Natural killer cell (primary cell): Measurements from ENCODE around the gene THAP7. TPM values are rescaled to one million over a fixed set of nuclear protein-coding genes. Genes with fewer than 3 reads are reported as not detected.

Experiments
- ATAC-seq, 3 donors: fragments of 150-1000 bp in 2 of 3; fragments of 200-7000 bp in 1 of 3; cut with Tn5 transposase; 1 replicate in 1 of 3; 2 replicates in 2 of 3; pipeline ENCODE4 v1.10.0; 2021; ENCODE audit warnings: mild to moderate bottlenecking in 2 of 3, moderate library complexity in 2 of 3
- DNase-seq, 2 donors: peaks; one replicate each; pipeline versions ENCODE4 v3.0.0 to v3.0.0-alpha.2; 2013 to 2021; ENCODE audit warnings: mixed read lengths in 1 of 2
- H3K27ac ChIP-seq: one replicate; pipeline ENCODE4 v1.5.1; 2013; ENCODE audit warnings: mild to moderate bottlenecking, low read length
- H3K27me3 ChIP-seq: one replicate; pipeline ENCODE4 v1.6.1; 2013; ENCODE audit warnings: low read length; ENCODE audit not compliant: control insufficient read depth, insufficient read depth
- H3K36me3 ChIP-seq: one replicate; pipeline ENCODE4 v1.6.1; 2013; ENCODE audit warnings: low read length; ENCODE audit not compliant: control insufficient read depth, insufficient read depth
- H3K4me1 ChIP-seq: one replicate; pipeline ENCODE4 v1.6.1; 2013; ENCODE audit warnings: low read length; ENCODE audit not compliant: control insufficient read depth, insufficient read depth
- H3K4me3 ChIP-seq: one replicate; pipeline ENCODE4 v1.5.1; 2013; ENCODE audit warnings: low read length
- H3K9me3 ChIP-seq: one replicate; pipeline ENCODE4 v1.6.1; 2013; ENCODE audit warnings: low read length; ENCODE audit not compliant: control insufficient read depth, insufficient read depth
- H3K27ac Mint-ChIP-seq, 2 donors: one replicate each; pipeline ENCODE4 v1.8.0; 2022; ENCODE audit warnings: mild to moderate bottlenecking in 2 of 2, mixed read lengths in 2 of 2, moderate library complexity in 1 of 2
- H3K27me3 Mint-ChIP-seq, 2 donors: one replicate each; pipeline ENCODE4 v1.8.0; 2022; ENCODE audit warnings: low read depth in 2 of 2, mixed read lengths in 2 of 2
- H3K36me3 Mint-ChIP-seq: one replicate; pipeline ENCODE4 v1.8.0; 2022; ENCODE audit warnings: mixed read lengths
- H3K4me1 Mint-ChIP-seq, 2 donors: one replicate each; pipeline ENCODE4 v1.8.0; 2022; ENCODE audit warnings: mixed read lengths in 2 of 2
- H3K4me3 Mint-ChIP-seq: one replicate; pipeline ENCODE4 v1.8.0; 2022; ENCODE audit warnings: mild to moderate bottlenecking, moderate library complexity, mixed read lengths
- H3K9me3 Mint-ChIP-seq, 2 donors: one replicate each; pipeline ENCODE4 v1.8.0; 2022; ENCODE audit warnings: mixed read lengths in 2 of 2
- CTCF ChIP-seq: fragments of 200-600 bp; IDR thresholded peaks from one replicate; pipeline ENCODE4 v1.8.0; 2022; ENCODE audit warnings: antibody characterized with exemption
- WGBS: methylation state at CpG from one replicate; pipeline ENCODE4 v1.1.7; 2013; ENCODE audit warnings: missing lambda C conversion rate; ENCODE audit not compliant: insufficient coverage; 5-methylcytosine and 5-hydroxymethylcytosine counted together
- intact Hi-C: fragments of 100-400 bp; cut with micrococcal nuclease; formaldehyde crosslinking; loops from one replicate; pipeline ENCODE4 v1.14.2; 2022
- total RNA-seq, 4 donors: library from RNA; stranded (reverse); fragments of 120-200 nt in 1 of 4; gene quantifications; one replicate each; pipeline versions ENCODE4 v1.2.3 to v1.2.4, GENCODE V29; 2013 to 2022

Gene THAP7
- total RNA-seq, 3 donors from 2014 or later (not counting 1 experiment from before 2014, with no cell fraction given), result 24.1 to 40.0 (median 26.8) TPM

DNA sequence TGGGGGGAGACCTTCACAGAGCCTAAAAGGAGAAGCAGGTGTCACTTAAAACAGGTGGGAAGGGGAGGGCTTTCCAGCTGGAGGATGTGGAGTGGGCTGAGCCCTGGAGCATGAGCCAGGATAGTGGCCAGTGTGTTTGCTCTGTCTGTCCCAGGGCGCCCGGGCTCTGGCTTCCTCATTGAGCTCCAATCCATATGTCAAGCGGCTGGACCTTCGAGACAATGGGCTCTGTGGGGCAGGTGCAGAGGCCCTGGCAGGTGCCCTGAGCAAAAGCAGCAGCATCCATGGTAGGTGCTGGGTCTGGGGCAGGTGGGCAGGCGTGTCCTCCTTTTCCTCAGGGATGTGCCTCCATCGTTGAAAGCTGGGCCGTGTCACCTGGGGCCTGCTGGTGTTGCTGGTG lies 45.8 kb upstream of the THAP7 start:
- DNase-seq (no peak), ATAC-seq (no peak)
- Histone ChIP-seq H3K27ac (no peak overlapping the region), H3K36me3 (no peaks in the 10 kb centered on the region), H3K4me1 (peaks cover 25% of the 10 kb centered on the region), H3K4me3 (no peak overlapping the region), H3K9me3 (no peaks in the 10 kb centered on the region), H3K27me3 (no peaks in the 10 kb centered on the region)
- peaks cover 17 to 33% of the 10 kb centered on the region in 2 donors for H3K4me1 Mint-ChIP-seq
- no peaks in the 10 kb centered on the region for H3K36me3 Mint-ChIP-seq
- H3K9me3 Mint-ChIP-seq, result no peaks in the 10 kb centered on the region
- H3K27me3 Mint-ChIP-seq, result peaks cover 14 to 18% of the 10 kb centered on the region in 2 donors
- WGBS, result 86% methylated on average over 5 of the region's 7 CpGs
- intact Hi-C loops, result no loop called here
- H3K4me3 Mint-ChIP-seq, result no peak overlapping the region
- H3K27ac Mint-ChIP-seq, result peak overlapping the region in 1 of 2 donors; percentile 71
- no peak for TF ChIP-seq CTCF

DNA sequence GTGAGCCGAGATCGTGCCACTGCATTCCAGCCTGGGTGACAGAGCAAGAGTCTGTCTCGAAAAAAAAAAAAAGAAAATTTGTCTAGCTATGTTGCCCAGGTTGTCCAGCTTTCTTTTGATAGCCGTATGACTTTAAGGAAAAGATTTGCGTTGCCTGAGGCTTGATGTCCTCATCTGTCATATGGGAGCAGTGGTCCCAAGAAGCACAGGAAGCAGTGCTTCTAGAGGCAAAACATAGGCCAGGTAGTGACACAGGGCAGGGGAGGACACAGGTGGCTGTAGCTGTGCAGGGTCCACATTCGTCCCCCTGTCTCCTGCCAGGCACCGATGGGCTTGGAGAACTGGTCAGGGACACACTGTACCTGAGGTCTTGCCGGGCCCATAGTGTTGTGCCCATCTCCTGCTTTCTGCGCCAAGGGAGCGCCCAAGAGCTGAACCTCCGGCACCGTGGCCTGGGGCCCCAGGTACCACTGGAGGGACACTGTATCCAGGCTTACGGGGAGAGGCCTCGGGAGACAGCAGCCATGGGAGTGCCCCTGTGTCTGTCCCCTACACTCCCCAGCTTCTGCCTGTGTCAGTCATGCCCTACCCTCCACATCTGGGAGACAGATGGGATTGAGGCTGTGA lies 45.2 kb upstream of the THAP7 start:
- Histone ChIP-seq H3K9me3 (no peaks in the 10 kb centered on the region), H3K27me3 (no peaks in the 10 kb centered on the region), H3K36me3 (no peaks in the 10 kb centered on the region), H3K4me1 (peaks cover 25% of the 10 kb centered on the region), H3K27ac (no peak overlapping the region), H3K4me3 (no peak overlapping the region)
- WGBS, result 93% methylated on average over 14 of the region's 14 CpGs
- no peak overlapping the region for H3K4me3 Mint-ChIP-seq
- no peak for DNase-seq
- no peak for TF ChIP-seq CTCF
- H3K27ac Mint-ChIP-seq, result peak overlapping the region in 1 of 2 donors; percentile 71
- H3K4me1 Mint-ChIP-seq, result peaks cover 17 to 33% of the 10 kb centered on the region in 2 donors
- ATAC-seq, result no peak
- H3K27me3 Mint-ChIP-seq, result peaks cover 17 to 18% of the 10 kb centered on the region in 2 donors
- H3K9me3 Mint-ChIP-seq, result no peaks in the 10 kb centered on the region
- intact Hi-C loops, result no loop called here
- no peaks in the 10 kb centered on the region for H3K36me3 Mint-ChIP-seq

DNA sequence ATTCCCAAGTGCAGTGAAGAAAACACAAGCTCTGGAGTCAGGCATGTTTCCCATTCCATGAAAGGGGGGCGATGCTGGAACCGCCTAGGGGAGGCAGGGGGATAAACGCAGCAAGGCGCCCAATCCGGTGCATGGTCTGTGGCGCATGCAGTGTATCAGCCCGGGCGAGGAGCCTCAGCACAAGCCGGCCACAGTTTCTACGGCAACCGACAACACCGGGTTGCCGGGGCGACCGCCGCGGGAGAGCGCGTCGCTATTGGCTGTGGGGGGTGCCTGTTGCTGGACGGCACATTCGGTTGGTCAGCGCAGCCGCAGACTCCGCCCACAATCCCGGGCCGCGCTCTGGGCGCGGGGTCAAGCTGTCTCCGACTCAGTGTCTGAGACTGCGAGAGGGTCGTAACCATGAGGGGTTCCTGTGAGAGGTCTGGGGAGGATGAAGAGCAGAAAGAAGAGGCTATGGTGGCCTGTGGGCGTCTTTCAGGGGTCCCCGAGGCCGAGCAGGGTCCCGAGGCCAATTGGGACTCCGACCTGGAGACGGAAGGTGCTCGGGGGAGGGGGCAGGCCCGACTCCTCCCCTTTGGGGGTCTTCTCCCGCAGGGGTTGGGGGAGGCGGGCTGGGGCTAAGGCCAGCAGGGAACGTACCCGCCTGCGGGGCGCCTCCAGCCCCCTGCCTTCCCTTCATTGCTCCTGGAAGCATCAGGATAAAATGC lies 43.8 kb upstream of the THAP7 start, which contains the start of gene LRRC74B:
Gene LRRC74B (plus strand): TSS at position 362 of the 710 bp plus-strand sequence. CDS start 41 bp downstream, at position 403.
- intact Hi-C loops, result loop anchor here (1.0 kb wide), 1 partner anchor 63 kb away; the partner anchor contains the start of gene LZTR1
- H3K4me3 Mint-ChIP-seq, result peak within 1 kb of the TSS; percentile 78
- no peaks in the 10 kb centered on the region for H3K36me3 Mint-ChIP-seq
- TF ChIP-seq CTCF, result no peak
- 12% methylated on average over 47 of the region's 47 CpGs for WGBS
- Histone ChIP-seq H3K36me3 (no peaks in the 10 kb centered on the region), H3K9me3 (no peaks in the 10 kb centered on the region), H3K4me1 (peaks cover 25% of the 10 kb centered on the region), H3K27me3 (no peaks in the 10 kb centered on the region), H3K27ac (no peak within 1 kb of the TSS), H3K4me3 (no peak within 1 kb of the TSS)
- H3K4me1 Mint-ChIP-seq, result peaks cover 17 to 33% of the 10 kb centered on the region in 2 donors
- peak; percentile 76 to 77 for DNase-seq
- no peaks in the 10 kb centered on the region for H3K9me3 Mint-ChIP-seq
- H3K27me3 Mint-ChIP-seq, result peaks cover 17 to 18% of the 10 kb centered on the region in 2 donors
- H3K27ac Mint-ChIP-seq, result peak within 1 kb of the TSS; percentile 81 to 94
- ATAC-seq, result peak; percentile 89 to 99 (median 94)
